ENCODE results near the gene NMT1. TPM values are rescaled to one million over a fixed set of nuclear protein-coding genes. Genes with fewer than 3 reads are reported as not detected.

NMT1 gene
- total and polyA plus RNA-seq, 4 donors: 37.7 to 120 (median 48.9) TPM

GRCh38 chr17:45016237-45016636 lies 44.9 kb upstream of the NMT1 start:
- DNase-seq (no peak), ATAC-seq (ENCODE audit: insufficient read depth, low FRiP score) (no peak)
- Histone ChIP-seq H3K27ac (ENCODE audit: low read depth in 1 of 2, low read length in 1 of 2) (no peak overlapping the region), H3K9ac (ENCODE audit: insufficient read depth in 1 of 2, low read length in 2 of 2) (no peak overlapping the region), H3K27me3 (ENCODE audit: control insufficient read depth in 3 of 3, insufficient read depth in 3 of 3, low read length in 2 of 3) (peaks cover 0 to 15% (median 4%) of the 10 kb centered on the region in 3 donors), H3K9me3 (ENCODE audit: control insufficient read depth in 4 of 4, insufficient read depth in 3 of 4, low read length in 3 of 4) (no peaks in the 10 kb centered on the region), H3K4me3 (no peak overlapping the region), H3K4me1 (ENCODE audit: control insufficient read depth in 5 of 5, insufficient read depth in 5 of 5, low read length in 5 of 5) (peaks cover 0 to 39% (median 8%) of the 10 kb centered on the region in 5 donors), H3K36me3 (ENCODE audit: control insufficient read depth in 4 of 4, insufficient read depth in 4 of 4, low read length in 4 of 4) (no peaks in the 10 kb centered on the region)
- 75 to 77% methylated on average over 7 of the region's 7 CpGs for WGBS, 2 donors
- no peak for TF ChIP-seq CTCF (IDR thresholded peaks at IDR 0.05; ENCODE audit: control extremely low read depth, extremely low read depth)

GRCh38 chr17:45016823-45017222 lies 44.3 kb upstream of the NMT1 start:
- DNase-seq (no peak), ATAC-seq (ENCODE audit: insufficient read depth, low FRiP score) (no peak)
- H3K36me3 ChIP-seq (ENCODE audit: control insufficient read depth in 4 of 4, insufficient read depth in 4 of 4, low read length in 4 of 4): no peaks in the 10 kb centered on the region
- peaks cover 0 to 19% (median 4%) of the 10 kb centered on the region in 3 donors for H3K27me3 ChIP-seq (ENCODE audit: control insufficient read depth in 3 of 3, insufficient read depth in 3 of 3, low read length in 2 of 3)
- peaks cover 0 to 44% (median 11%) of the 10 kb centered on the region in 5 donors for H3K4me1 ChIP-seq (ENCODE audit: control insufficient read depth in 5 of 5, insufficient read depth in 5 of 5, low read length in 5 of 5)
- H3K4me3 ChIP-seq: no peak overlapping the region
- 77 to 78% methylated on average over 5 of the region's 5 CpGs for WGBS, 2 donors
- H3K9ac ChIP-seq (ENCODE audit: insufficient read depth in 1 of 2, low read length in 2 of 2): no peak overlapping the region
- H3K27ac ChIP-seq (ENCODE audit: low read depth in 1 of 2, low read length in 1 of 2): no peak overlapping the region
- H3K9me3 ChIP-seq (ENCODE audit: control insufficient read depth in 4 of 4, insufficient read depth in 3 of 4, low read length in 3 of 4): no peaks in the 10 kb centered on the region
- TF ChIP-seq CTCF (IDR thresholded peaks at IDR 0.05; ENCODE audit: control extremely low read depth, extremely low read depth): no peak

- Histone ChIP-seq H3K9me3 (ENCODE audit: control insufficient read depth in 4 of 4, insufficient read depth in 3 of 4, low read length in 3 of 4) (no peaks in the 10 kb centered on the region), H3K4me3 (no peak overlapping the region), H3K27me3 (ENCODE audit: control insufficient read depth in 3 of 3, insufficient read depth in 3 of 3, low read length in 2 of 3) (peaks cover 0 to 19% (median 4%) of the 10 kb centered on the region in 3 donors), H3K36me3 (ENCODE audit: control insufficient read depth in 4 of 4, insufficient read depth in 4 of 4, low read length in 4 of 4) (no peaks in the 10 kb centered on the region), H3K9ac (ENCODE audit: insufficient read depth in 1 of 2, low read length in 2 of 2) (peak overlapping the region; percentile 21 to 32), H3K4me1 (ENCODE audit: control insufficient read depth in 5 of 5, insufficient read depth in 5 of 5, low read length in 5 of 5) (peaks cover 0 to 41% (median 11%) of the 10 kb centered on the region in 5 donors), H3K27ac (ENCODE audit: low read depth in 1 of 2, low read length in 1 of 2) (no peak overlapping the region)
- WGBS, 2 donors: 35 to 37% methylated on average over 4 of the region's 4 CpGs
- ATAC-seq (ENCODE audit: insufficient read depth, low FRiP score) (no peak), DNase-seq (no peak)
- no peak for TF ChIP-seq CTCF (IDR thresholded peaks at IDR 0.05; ENCODE audit: control extremely low read depth, extremely low read depth)
These were observed 42.6 kb upstream of the NMT1 start for GRCh38 chr17:45018514-45018847.

Data from lung (tissue), 12 donors.